Measurements from ENCODE around the gene JPH4. TPM values are rescaled to one million over a fixed set of nuclear protein-coding genes. Genes with fewer than 3 reads are reported as not detected.
A peak's percentile ranks its signal among the peaks of the same experiment; 100 is the strongest.

The JPH4 gene
- total RNA-seq (2021; ENCODE audit: unreplicated experiment) (0.15 TPM), Bru-seq, nascent RNA (not detected), BruChase-seq, experiment 1, labeled RNA remaining after a 6-hour chase (not detected), BruChase-seq, experiment 2, labeled RNA remaining after a 2-hour chase (percentile 13 among the genes with signal in this experiment)
- polyA plus RNA-seq (2012) = 0.01 TPM in 1 of 2 replicates, not detected in the other
- long read RNA-seq = 0 reads

DNA sequence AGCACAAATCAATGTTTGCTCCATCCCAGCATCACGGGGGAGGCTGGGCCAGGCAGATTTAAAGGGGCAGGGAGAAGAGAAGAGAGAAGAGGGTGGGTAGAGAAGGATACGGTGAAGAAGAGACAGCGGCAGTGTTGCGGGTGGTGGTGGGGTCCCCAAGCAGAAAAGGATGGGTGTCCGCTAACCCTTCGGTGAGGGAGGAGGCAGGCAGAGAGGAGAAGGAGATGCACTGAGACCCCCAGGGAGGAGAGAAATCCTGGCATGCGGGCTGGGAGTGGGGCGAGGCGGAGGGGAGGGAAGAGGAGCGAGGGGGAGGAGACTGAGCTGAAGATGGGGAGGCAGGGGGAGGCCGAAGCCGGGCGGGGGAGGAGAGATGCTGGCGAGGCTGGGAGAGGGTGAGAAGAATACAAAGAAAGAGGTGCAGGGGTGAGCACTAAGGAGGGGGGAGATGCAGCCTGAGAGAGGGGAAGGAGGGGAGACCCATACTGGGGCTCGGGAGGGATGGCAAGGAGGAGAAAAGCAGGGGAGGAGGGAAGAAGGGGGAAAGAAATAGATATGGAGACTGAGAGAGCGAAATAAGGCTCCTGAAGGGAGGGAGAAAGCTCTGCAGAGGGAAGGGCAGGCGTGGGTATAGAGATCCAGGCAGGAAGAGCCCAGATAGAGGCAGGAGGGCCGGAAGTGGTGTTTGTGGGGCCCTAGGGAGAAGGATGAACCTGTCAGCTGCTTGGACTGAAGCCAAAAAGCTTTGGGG lies at the start of gene JPH4:
JPH4 (minus strand) TSS at position 231 of the 751 bp plus-strand sequence. CDS start 1,337 bp downstream, outside the sequence.
- BruUV-seq (replicated peaks) = no TSS peak

More for the DNA sequence above, at the start of gene JPH4:
- Histone ChIP-seq H2AFZ (ENCODE audit: low read depth, low read length, poor library complexity, severe bottlenecking) (no peak within 1 kb of the TSS), H3K9me3 (ENCODE audit: control insufficient read depth in 1 of 2, insufficient read depth in 1 of 2, low read depth in 1 of 2, low read length in 2 of 2) (no peaks in the 10 kb centered on the region), H3K4me3 (replicated peaks in 1 of 2; ENCODE audit: low read depth in 1 of 2, low read length in 2 of 2) (no peak within 1 kb of the TSS), H3K9me2 (ENCODE audit: insufficient read depth) (no peaks in the 10 kb centered on the region), H3K27ac (ENCODE audit: low read depth, low read length) (no peak within 1 kb of the TSS), H3K36me3 (ENCODE audit: control insufficient read depth in 1 of 2, insufficient read depth in 2 of 2, low read length in 2 of 2) (no peaks in the 10 kb centered on the region), H4K20me1 (ENCODE audit: insufficient read depth) (no peaks in the 10 kb centered on the region), H3K4me1 (ENCODE audit: control insufficient read depth in 1 of 2, insufficient read depth in 2 of 2, low read length in 2 of 2) (no peaks in the 10 kb centered on the region), H3K9ac (ENCODE audit: low read length) (no peak within 1 kb of the TSS), H3K27me3 (ENCODE audit: insufficient read depth, low read length) (no peaks in the 10 kb centered on the region), H3K4me2 (ENCODE audit: low read length) (no peak within 1 kb of the TSS), H3K79me2 (ENCODE audit: insufficient read depth, low read length) (no peaks in the 10 kb centered on the region)
- ChIA-PET POLR2A (no interaction called here), RAD21 (ENCODE audit: low non-redundant PET in 1 of 2, low total read pairs in 2 of 2, uncharacterized antibody in 2 of 2, unreplicated experiment in 2 of 2) (no interaction called here), CTCF (no interaction called here)
- DNase-seq (ENCODE audit: low read depth, low spot score) (no peak), ATAC-seq (no peak)
- intact Hi-C loops (cut with micrococcal nuclease) = no loop called here
- TF ChIP-seq SRF (IDR thresholded peaks at IDR 0.05; ENCODE audit: low read depth) (no peak), SP1 (IDR thresholded peaks at IDR 0.05; ENCODE audit: low read depth) (no peak), TCF7L2 (IDR thresholded peaks at IDR 0.05; ENCODE audit: borderline replicate concordance, extremely low read depth, insufficient read depth, insufficient read length) (no peak)
- TF ChIP-seq, protein P1, sequence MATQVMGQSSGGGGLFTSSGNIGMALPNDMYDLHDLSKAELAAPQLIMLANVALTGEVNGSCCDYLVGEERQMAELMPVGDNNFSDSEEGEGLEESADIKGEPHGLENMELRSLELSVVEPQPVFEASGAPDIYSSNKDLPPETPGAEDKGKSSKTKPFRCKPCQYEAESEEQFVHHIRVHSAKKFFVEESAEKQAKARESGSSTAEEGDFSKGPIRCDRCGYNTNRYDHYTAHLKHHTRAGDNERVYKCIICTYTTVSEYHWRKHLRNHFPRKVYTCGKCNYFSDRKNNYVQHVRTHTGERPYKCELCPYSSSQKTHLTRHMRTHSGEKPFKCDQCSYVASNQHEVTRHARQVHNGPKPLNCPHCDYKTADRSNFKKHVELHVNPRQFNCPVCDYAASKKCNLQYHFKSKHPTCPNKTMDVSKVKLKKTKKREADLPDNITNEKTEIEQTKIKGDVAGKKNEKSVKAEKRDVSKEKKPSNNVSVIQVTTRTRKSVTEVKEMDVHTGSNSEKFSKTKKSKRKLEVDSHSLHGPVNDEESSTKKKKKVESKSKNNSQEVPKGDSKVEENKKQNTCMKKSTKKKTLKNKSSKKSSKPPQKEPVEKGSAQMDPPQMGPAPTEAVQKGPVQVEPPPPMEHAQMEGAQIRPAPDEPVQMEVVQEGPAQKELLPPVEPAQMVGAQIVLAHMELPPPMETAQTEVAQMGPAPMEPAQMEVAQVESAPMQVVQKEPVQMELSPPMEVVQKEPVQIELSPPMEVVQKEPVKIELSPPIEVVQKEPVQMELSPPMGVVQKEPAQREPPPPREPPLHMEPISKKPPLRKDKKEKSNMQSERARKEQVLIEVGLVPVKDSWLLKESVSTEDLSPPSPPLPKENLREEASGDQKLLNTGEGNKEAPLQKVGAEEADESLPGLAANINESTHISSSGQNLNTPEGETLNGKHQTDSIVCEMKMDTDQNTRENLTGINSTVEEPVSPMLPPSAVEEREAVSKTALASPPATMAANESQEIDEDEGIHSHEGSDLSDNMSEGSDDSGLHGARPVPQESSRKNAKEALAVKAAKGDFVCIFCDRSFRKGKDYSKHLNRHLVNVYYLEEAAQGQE (IDR thresholded peaks at IDR 0.05; ENCODE audit: low read depth) = no peak
